Ishikawa (cell line): ENCODE measurements around the gene CARS1.

ENCODE experiments used
- CEBPB ChIP-seq: IDR thresholded peaks from 2 replicates; pipeline ENCODE4 v1.6.1; 2012
- CREB1 ChIP-seq: IDR thresholded peaks from 2 replicates; pipeline ENCODE4 v1.6.1; 2012; ENCODE audit warnings: low read depth
- EGR1 ChIP-seq: IDR thresholded peaks from 2 replicates; pipeline ENCODE4 v1.6.1; 2012
- EP300 ChIP-seq: IDR thresholded peaks from 2 replicates; pipeline ENCODE4 v1.6.1; 2012; ENCODE audit warnings: borderline replicate concordance
- FOXM1 ChIP-seq: IDR thresholded peaks from 2 replicates; pipeline ENCODE4 v1.6.1; 2012; ENCODE audit warnings: low read depth, borderline replicate concordance
- MAX ChIP-seq: IDR thresholded peaks from 2 replicates; pipeline ENCODE4 v1.6.1; 2012
- NFIC ChIP-seq: IDR thresholded peaks from 2 replicates; pipeline ENCODE4 v1.6.1; 2012
- RAD21 ChIP-seq: IDR thresholded peaks from 2 replicates; pipeline ENCODE4 v1.6.1; 2012; ENCODE audit warnings: low read depth
- REST ChIP-seq: IDR thresholded peaks from 2 replicates; pipeline ENCODE4 v1.6.1; 2012; ENCODE audit warnings: low read depth, mild to moderate bottlenecking
- TAF1 ChIP-seq: IDR thresholded peaks from 2 replicates; pipeline ENCODE4 v1.6.1; 2012; ENCODE audit warnings: low read depth, mild to moderate bottlenecking
- TCF12 ChIP-seq: IDR thresholded peaks from 2 replicates; pipeline ENCODE4 v1.6.1; 2012; ENCODE audit warnings: low read depth
- TEAD4 ChIP-seq: IDR thresholded peaks from 2 replicates; pipeline ENCODE4 v1.6.1; 2012
- YY1 ChIP-seq: IDR thresholded peaks from 2 replicates; pipeline ENCODE4 v1.6.1; 2012; ENCODE audit warnings: low read depth
- ZBTB7A ChIP-seq: IDR thresholded peaks from 2 replicates; pipeline ENCODE4 v1.6.1; 2012; ENCODE audit warnings: low read depth
- TF ChIP-seq, protein P1 (sequence below): IDR thresholded peaks from 2 replicates; pipeline ENCODE4 v1.6.1; 2012

The CARS1 gene

DNA sequence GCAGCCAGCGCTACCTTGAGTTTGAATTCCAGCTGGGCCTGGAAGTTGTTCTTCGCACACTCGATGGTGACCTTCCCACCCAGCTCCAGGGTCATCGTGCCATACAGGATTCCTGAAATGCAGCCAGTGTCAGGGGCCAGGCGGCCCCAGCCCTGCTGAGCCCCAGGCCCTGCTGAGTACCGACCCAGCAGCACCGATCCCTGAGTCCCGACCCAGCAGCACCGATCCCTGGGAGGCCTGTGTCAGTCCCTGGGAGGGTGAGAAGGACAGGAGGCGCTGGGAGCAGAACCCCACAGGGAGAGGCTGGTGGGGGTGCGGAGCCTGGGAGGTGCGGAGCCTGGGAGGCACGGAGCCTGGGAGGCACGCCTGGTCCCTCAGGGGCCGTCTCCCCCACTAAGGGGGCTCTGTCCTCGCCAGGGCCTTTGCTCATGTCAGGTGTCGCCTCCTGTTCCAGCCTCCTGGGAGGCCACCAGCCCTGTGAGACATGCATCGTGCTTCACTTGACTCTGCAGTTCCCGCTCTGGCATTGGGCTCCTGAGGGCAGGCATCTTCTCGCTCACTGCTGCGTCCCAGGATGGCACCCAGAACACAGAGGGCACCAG lies 37.1 kb upstream of the CARS1 start:
- TF ChIP-seq TCF12 (no peak), NFIC (no peak)

DNA sequence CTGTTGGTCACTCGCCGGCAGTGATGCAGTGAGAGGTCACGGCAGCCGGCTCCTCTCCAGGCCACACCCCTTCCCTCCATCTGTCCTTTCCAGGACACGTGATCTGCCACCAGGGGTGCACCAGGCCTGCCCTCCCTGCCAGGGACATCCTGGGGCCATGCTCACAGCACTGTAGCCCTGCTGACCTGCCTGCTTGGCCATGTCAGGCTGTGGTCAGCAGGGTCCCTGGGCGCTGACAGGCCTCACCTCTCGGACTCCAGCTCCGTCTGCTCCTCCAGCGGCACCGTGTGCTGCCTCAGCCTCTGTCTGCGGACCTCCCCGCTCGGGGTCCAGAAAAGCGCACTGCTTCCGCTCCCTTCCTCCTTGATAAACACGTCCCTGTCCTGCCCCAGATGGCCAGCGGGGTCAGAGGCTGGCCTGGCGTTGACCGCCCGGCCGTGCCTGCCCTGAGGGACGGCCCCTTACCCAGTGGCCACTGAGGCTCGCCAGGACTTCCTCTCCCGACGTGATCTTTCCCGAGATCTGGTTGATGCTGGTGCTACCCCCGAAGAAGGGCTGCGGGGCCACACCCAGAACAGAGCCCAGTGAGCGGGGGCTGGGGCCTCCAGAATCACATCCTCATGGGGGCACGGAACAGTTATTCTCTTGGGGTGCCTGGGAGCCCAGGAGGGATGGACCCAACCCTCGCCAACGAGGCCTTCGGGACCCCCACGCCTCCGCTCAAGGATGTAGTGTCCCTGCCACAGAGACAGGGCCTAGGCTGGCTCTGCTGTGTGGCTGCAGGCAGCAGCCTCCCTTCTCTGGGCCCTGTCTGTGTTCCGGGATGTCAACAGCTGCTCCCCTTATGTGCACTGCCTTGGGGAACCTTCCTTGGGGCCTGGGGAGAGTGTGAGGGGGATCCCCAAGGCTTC lies 36.3 kb upstream of the CARS1 start:
- TF ChIP-seq, protein P1, sequence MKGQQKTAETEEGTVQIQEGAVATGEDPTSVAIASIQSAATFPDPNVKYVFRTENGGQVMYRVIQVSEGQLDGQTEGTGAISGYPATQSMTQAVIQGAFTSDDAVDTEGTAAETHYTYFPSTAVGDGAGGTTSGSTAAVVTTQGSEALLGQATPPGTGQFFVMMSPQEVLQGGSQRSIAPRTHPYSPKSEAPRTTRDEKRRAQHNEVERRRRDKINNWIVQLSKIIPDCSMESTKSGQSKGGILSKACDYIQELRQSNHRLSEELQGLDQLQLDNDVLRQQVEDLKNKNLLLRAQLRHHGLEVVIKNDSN, result peak; percentile 73
- TF ChIP-seq RAD21, result no peak

- TF ChIP-seq CEBPB (no peak), EGR1 (no peak), TCF12 (no peak), MAX (no peak), ZBTB7A (no peak), RAD21 (no peak), TAF1 (no peak), YY1 (no peak)
These were observed 35.4 kb upstream of the CARS1 start for GRCh38 chr11:3092603-3093141.

DNA sequence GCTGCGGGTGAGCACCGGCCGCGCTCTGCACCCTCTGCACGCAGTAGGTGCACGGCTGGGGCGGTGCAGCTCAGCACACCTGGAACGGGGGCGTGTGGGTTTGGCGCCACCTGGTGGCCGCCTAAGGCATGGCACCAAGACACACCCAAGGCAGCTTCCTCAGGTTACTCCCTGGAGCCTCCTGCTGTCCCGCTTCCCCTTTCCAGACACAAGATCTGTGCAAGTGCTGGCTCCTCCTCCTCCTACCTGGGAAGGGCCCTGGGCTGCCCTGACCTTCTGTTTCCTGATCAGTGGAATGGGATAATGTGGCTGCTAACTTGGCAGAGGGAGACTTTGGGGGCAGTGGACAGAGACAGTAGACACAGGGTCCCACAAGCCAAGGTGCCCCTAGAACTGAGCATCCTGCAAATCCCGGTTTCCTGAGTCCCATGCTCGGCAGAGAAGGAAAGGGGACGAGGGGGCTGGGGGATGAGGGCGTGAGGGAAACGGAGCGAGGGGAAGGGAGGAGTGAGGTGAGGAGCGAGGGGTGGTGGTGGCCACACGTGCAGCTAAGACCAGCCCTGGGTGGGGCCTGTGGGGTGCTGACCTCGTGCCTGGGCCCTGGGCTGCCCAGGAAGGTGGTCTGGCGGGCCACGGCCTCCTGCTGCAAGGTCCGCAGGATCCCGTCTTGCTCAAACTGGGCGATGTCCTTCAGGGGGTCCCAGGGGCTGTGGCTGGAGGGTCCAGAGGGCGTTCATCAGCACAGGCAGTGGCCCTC lies 34.8 kb upstream of the CARS1 start:
- 0 out of 2 replicates have a peak, but pooled peaks have one; percentile 54 for TF ChIP-seq EGR1
- TF ChIP-seq RAD21, result peak; percentile 99
- TF ChIP-seq YY1, result no peak
- TF ChIP-seq EP300, result no peak
- TF ChIP-seq TEAD4, result peak; percentile 26; the same call in 1 of the 2 replicates
- TF ChIP-seq, protein P1, result no peak
- peak; percentile 23; the same call in 1 of the 2 replicates for TF ChIP-seq NFIC
- no peak for TF ChIP-seq CEBPB
- no peak for TF ChIP-seq CREB1
- no peak for TF ChIP-seq REST
- TF ChIP-seq MAX, result peak; percentile 67
- no peak; the same call in 1 of the 2 replicates for TF ChIP-seq TAF1
- no peak for TF ChIP-seq ZBTB7A
- TF ChIP-seq TCF12, result no peak
- TF ChIP-seq FOXM1, result no peak; the same call in 1 of the 2 replicates

- TF ChIP-seq MAX, result no peak
- no peak for TF ChIP-seq FOXM1
- no peak for TF ChIP-seq ZBTB7A
- no peak for TF ChIP-seq EP300
- no peak for TF ChIP-seq CEBPB
- no peak for TF ChIP-seq TCF12
- no peak for TF ChIP-seq REST
- TF ChIP-seq, protein P1, result no peak
- no peak; the same call in 1 of the 2 replicates for TF ChIP-seq TAF1
- no peak for TF ChIP-seq RAD21
- TF ChIP-seq NFIC, result no peak
- TF ChIP-seq CREB1, result no peak
These were observed 34.0 kb upstream of the CARS1 start for GRCh38 chr11:3091081-3091845.
